NCI-H1092 (cell line): ENCODE results near the gene RNF214.
"Not testable (repeated sequence)": the region's sequence is repeated elsewhere in the genome, so short reads cannot be mapped to it uniquely, and the experiment has no call there.

Experiments
- DNase-seq: peaks from one replicate; lab custom pipeline; 2025; lab: John Stamatoyannopoulos, UW

The RNF214 gene

DNA sequence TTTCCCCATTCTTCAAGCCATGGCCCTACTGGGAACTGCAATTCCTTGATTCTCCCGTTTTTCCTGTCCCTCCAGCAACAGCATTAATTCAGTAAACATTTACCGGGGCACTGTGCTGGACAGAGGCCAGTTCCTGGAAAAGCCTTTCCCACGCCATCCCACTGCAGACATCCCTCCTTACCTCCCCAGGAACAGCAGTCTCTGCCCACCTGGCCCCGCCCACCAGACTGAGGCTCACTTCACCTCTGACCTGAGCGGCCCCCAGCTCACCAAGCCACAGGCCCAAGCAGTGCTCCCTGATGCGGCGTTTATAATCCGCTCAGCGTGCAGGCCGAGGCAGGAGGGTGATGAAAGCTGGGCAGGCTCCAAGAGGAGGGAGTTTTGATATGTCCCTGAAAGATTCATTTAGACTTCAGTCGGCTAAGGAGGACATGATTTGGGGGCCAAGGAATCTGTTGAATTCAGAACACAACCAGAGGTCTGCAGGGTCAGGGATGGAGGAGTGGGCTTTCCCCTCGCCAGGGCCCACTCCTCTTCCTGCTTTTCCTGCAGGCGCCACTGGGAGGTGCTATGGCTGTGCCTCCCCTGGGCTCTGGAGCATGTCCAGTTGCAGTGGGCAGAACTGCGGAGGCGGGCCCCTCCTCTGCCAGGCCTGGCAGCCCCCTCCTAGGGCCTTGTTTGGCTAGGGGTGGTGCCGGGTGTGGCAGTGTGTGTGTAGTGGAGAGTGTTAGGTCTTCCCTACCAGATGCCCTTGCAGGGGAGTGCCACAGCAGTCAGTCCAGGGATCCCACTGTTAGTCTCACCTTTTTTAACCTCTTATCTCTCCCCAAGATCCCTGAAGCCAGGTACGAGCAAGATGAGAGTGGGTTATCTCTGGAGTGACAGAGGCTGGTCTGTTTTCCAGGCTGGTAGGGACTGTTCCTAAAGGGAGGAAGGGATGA is 34.7 kb upstream of the RNF214 start:
- no peak for DNase-seq

DNA sequence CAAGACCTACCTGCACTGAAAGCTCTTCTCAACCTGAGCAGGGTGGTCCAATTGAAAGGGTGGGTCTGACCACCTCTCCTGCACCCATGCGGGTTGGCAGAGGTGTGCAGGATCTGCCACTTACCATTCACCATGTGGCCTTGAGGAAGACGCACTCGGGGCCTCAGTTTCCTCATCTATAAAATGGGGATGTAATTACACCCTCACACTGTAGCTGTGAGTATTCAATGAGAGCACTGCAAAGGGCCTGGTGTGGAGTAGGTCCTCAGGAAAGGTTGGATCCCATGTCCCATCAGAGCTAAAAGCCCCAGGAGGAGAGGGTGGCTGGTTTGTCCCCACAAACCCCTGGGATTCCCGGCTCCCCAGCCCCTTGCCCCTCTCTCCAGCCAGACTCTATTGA is 33.9 kb upstream of the RNF214 start:
- DNase-seq: no peak

DNA sequence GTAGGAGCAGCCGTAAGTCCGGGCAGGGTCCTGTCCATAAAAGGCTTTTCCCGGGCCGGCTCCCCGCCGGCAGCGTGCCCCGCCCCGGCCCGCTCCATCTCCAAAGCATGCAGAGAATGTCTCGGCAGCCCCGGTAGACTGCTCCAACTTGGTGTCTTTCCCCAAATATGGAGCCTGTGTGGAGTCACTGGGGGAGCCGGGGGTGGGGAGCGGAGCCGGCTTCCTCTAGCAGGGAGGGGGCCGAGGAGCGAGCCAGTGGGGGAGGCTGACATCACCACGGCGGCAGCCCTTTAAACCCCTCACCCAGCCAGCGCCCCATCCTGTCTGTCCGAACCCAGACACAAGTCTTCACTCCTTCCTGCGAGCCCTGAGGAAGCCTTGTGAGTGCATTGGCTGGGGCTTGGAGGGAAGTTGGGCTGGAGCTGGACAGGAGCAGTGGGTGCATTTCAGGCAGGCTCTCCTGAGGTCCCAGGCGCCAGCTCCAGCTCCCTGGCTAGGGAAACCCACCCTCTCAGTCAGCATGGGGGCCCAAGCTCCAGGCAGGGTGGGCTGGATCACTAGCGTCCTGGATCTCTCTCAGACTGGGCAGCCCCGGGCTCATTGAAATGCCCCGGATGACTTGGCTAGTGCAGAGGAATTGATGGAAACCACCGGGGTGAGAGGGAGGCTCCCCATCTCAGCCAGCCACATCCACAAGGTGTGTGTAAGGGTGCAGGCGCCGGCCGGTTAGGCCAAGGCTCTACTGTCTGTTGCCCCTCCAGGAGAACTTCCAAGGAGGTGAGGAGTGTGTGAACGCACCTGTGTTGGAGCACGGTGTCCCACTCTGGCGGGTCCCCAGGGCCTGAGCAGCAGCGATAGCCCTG is 33.2 kb upstream of the RNF214 start, which contains the start of gene TAGLN:
TAGLN (plus strand) TSS at position 318 of the 863 bp plus-strand sequence. CDS start 3,644 bp downstream, outside the sequence.
- no peak for DNase-seq

DNA sequence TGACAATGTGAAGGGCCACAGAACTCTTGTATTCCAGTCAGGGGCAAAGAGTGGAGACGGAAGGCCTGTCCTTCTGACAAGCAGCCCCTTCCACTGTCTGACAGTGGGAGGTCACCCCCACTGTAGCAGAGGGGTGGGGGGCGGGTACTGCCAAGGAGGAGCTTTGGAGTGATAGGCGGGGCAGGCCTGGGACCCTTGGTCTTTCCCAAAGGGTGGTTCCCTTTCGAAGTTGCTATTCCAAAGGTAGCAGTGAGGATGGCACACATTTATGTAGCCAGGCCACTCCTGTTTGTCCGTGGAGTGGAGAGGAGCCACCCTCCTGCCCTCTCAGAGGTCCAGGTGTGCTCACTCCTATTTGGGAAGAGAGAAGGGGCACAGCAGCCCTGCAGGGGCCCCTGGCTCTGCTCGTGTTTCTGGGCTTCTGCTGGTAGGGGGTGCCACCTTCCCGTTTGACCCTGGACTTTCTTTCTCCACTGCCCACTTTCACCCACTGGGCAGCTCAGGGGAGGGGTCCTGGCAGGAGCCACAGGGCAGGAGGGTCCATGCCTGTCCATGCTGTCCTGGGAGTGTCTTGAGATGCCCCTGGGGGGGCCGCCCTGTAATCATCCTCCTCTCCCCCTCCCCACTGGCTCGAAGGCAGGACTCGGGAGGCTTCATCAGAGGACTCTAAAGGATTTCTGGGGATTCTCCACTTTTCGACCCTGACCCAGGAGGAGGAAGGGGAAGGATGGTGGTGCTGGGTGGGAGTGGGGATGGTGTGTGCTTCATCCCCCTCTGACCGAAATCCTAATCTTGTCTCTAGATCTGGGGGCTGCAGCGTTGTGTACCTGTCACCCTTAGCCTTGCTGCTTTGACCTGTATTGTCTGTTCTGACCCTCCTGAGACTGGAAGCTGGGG is 32.3 kb upstream of the RNF214 start:
- no peak for DNase-seq

DNA sequence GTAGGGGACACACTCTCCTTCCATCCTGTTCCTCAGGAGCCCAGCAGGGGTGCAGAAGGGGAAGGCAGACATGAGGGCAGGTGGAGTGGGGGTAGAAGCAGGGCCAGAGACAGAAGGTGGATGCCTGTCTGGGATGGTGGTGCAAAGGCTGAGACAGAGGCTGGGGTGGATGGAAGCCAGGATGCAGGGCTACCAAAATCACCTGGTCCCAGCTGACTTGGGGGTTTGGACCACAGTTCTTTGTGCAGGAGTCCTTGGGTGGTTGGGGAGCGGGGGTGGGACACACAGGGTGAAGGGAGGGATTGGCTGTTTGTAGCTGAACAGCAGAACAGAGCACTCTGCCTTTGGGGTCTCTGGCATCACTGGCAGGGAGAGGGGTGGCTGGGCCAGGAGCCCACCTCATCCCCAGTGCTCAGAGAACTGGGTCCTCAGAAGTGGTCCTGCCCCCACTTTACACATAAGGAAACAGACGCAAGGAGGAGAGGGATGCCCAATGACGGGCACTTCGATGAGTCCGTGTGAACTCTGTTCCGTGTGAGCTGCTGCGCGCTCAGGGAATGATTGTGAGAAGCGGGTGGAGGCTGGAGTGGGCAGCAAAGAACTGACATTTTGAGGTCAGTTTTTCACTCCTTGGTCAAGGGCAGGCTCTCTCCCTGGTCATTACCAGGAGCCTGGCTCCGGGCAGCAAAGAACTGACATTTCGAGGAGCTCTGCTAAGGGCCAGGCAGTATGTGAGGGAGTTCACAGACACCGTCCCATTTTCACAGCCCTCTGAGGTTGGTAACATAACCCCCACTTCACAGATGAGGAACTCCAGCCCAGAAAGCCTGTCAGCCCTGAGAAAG is 31.4 kb upstream of the RNF214 start:
- DNase-seq: no peak

DNA sequence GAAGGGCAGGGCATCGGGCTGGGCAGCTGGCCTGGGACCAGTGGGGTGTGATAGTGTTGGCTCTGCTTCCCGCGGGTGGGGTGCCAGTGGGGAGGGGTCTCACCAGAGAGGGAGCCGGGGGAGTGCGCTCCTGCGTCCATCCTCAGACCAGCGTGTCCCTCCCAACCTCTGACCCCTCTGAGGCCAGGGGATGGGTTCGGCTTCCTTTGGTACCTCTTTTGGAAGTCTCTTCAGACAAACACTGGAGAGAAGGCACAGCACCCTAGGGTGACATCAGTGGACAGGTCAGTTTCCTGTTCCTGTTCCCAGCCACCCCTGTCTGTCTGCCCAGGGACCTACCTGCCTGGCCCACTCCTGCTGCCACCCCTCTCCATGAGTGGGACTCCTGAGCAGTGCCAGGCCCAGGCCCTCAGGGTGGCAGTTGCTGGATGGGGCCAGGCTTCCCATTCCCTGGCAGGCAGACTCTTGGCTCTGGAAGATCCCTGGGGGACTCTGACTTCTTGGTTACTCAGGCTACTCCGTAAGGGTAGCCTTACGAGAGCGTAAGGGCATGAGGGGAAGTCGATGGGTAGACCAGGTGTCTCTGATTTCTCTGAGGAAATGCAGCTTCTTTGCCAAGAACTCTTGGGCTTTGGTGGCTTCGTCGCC is 30.7 kb upstream of the RNF214 start:
- no peak for DNase-seq

DNA sequence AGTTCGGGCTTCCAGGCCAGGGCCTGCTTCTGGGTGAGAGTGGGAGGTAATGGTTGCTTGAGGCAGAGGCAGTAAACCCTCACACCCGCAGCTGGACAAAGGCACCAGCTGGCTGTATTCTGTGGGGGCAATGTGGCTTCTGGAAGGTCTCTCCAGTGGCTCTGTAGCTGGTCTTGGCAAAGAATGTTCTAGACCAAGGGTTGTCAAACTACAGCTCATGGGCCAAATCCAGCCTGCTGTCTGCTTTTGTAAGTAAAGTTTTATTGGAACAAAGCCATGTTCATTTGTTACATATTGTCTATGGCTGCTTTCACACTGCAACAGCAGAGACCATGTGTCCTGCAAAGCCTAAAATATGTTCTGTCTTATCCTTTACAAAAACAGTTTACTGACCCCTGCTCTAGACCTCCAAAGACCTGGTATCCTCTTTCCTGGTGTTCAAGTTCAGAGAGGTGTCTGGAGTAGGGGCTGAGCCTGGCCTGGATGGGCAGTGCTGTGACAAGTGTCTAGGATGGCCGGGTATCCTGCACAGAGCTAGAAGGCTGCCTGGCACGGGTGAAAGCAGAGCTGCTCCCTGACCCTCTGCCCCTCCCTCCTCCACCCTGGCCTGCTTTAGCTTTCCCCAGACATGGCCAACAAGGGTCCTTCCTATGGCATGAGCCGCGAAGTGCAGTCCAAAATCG is 29.9 kb upstream of the RNF214 start:
- DNase-seq: no peak

DNA sequence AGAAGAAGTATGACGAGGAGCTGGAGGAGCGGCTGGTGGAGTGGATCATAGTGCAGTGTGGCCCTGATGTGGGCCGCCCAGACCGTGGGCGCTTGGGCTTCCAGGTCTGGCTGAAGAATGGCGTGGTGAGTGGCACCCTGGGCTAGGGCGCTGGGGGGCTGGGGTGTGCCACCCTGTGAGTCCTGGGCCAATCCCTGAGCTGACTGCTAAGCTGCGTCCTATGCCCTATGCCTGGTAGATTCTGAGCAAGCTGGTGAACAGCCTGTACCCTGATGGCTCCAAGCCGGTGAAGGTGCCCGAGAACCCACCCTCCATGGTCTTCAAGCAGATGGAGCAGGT is 29.4 kb upstream of the RNF214 start:
- DNase-seq: no peak

DNA sequence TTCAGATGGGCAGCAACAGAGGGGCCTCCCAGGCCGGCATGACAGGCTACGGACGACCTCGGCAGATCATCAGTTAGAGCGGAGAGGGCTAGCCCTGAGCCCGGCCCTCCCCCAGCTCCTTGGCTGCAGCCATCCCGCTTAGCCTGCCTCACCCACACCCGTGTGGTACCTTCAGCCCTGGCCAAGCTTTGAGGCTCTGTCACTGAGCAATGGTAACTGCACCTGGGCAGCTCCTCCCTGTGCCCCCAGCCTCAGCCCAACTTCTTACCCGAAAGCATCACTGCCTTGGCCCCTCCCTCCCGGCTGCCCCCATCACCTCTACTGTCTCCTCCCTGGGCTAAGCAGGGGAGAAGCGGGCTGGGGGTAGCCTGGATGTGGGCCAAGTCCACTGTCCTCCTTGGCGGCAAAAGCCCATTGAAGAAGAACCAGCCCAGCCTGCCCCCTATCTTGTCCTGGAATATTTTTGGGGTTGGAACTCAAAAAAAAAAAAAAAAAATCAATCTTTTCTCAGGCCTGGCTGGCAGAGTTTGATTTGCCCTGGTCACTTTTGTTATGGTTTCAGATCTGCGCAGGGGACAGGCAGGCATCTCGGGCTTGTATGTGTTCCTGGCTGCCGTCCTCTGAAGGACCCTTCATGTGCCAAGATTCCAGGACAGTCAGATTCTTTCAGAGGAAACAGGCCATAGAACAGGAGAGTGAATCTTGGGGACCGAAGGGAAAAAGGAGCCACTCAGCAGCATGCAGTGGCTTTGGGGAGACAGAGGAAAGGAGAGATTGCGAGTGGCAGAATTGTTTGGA is 28.0 kb upstream of the RNF214 start:
- no peak for DNase-seq

DNA sequence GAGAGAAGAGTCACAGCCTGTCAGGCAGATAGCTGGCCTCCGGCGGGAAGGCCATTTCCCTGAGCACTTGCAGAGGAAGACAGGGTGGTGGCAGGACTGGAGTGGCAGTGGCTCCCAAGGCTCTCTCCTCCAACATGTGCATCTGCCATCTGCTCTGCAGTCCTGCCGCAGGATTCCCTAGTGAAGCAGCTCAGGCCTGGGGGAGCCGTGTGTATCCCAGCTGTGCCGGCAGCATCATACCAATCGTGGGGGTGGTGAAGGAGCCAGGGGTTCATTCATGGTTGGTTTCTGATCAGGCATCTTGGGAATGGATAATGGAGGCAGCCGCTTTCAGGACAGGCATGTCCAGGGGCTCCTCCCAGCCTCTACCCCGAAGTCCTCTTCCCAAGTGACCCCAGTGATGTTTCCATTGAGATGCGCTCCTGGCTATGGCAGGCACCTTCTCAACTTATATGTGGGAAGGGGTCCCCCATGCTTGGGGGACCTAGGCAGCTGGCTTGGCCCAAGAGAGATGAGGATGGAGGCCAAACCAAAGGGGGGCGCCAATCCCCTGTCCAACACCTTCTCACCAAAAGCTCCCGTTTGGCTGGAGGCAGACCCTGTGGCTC is 27.2 kb upstream of the RNF214 start:
- no peak for DNase-seq

DNA sequence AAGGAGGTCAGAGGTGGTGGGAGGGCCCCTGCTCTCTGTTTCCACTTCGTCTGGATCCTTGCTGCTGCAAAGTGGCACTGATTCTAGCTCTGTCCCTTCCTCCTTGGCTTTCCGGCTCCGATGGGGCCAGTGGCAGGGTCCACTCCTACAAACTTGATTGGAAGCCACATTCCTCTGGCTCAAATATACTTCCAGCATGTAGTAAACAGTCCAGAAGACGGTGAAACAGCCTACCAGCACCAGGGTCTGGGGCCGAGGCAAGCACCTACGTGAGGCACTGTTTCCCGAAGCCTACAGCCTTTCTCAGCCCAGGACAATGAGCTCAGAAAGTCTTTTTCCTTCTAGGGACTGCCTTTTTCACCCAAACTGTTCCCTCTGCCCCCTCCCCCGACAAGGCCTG is 26.4 kb upstream of the RNF214 start:
- DNase-seq: not testable (repeated sequence)

DNA sequence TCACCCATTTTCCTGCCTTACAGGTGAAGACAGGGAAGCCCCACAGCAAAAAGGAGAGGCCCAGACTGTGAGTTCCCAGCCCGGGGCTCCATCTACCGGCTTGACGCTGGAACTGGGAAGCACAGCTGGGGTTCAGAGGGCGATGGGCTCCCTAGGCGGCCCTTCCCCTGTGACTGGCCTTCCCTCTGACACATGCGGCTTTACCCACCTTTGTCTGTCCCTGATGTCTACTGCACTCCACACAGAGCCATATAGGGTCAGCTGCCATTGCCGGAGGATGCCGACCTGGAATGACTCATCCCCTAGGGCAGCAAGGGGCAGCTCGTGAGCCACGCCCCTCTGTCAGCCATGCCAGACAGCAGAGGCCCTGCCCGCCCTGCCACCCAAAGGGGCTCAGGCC is 25.6 kb upstream of the RNF214 start:
- not testable (repeated sequence) for DNase-seq

DNA sequence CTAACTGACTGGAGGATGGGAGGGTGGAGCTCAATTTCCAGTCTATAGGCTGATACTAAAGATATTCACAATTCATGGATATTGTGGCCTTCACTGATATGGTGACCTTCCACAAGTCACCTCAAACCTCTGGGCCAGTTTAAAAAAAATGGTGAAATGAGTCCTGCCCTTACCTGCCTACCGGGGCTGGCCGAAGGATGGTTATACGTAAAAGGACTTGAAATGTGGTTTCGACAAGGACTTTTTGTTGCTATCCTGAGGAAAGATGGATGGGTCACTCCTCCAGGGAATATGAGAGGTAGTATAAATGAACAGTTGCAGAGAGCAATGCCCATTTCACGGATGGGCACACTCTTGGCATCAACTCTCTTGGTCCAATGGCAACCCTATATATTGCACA is 25.0 kb upstream of the RNF214 start:
- DNase-seq: not testable (repeated sequence)

DNA sequence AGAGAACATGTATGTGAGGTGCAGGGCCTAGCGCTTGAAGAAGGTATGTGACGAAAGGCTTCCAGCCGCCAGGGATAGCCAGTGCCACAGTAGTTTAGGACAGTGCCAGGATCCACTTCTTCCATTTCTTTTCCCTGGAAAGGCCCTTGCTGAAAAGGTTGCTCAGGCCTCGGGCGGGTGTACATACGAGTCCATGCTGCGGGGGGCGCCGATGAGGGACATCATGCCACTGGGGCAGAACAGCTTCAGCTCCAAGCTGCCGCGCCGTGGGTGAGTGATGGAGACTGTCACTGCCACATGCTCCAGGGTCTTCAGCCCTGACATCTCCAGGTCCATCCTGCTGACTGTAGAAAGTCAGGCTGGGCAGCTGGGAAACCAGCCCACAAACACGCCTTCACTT is 23.8 kb upstream of the RNF214 start:
- not testable (repeated sequence) for DNase-seq

DNA sequence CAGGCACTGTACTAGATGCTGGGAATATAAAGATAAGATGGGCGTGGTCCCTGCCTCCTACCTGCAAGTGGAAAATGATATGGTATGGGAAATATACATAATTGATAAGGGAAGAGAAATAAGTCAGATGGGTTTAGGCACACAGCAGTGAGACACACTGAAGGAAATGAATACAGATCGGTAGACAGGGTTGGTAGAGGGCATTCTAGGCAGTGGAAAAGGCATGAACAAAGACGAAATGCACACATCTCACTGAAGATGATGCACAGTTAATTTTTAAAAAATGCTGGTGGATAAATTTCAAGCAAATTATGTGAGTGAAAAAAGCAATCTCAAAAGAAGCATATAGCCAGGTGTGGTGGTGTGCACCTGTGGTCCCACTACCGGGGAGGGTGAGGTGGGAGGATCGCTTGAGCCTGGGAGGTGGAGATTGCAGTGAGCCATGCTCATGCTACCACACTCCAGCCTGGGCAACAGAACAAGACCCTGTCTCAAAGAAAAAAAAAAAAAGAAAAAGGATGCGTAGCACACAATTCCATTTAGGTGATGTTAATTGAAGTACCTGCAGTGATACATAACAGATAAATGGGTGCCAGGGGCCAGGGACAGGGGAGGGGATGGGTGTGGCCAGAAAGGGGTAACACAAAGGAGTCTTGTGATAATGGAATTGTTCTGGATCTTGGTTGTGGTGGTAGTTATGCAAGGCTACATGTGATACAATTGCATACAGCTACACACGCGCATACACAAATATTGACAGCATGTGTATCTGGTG is 22.9 kb upstream of the RNF214 start:
- not testable (repeated sequence) for DNase-seq

DNA sequence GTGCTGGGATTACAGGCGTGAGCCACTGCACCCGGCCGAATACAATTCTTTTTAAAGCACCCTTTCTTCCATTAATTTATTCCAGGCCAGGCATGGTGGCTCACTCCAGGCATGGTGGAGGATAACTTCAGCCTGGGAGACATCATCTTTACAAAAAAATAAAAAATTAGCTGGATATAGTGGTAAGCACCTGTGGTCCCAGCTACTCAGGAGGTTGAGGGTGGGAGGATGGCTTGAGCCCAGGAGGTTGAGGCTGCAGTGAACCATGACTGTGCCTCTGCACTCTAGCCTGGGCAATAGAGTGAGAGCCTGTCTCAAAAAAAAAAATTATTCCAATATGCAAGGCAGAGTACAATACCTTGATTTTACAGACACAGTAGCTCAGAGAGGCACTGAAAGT is 21.9 kb upstream of the RNF214 start:
- no peak for DNase-seq

DNA sequence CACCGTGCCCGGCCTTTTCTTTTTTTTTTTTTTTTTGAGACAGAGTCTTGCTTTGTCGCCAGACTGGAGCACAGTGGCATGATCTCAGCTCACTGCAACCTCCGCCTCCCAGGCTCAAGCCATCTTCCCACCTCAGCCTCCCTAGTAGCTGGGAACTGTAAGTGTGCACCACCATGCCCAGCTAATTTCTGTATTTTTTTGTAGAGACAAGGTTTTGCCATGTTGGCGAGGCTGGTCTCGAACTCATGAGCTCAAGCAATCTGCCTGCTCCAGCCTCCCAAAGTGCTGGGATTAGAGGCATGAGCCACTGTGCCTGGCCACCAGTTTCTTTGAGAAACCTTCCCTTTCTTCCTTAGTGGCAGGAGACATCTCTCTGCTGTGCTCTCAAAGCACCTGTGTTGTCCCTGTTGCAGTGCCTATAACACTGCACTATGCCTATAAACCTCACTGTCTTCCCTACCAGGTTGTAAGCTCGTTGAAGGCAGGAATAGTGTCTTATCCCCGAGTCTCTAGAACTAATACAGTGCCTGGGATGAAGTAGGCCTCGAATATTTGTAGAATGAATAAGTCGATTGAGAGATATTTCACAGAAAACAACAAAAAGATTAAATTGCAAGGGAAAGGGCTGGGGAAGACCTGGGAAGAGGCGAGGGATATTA is 19.6 kb upstream of the RNF214 start:
- DNase-seq: no peak
